GM18505 (cell line): ENCODE data around the gene KLKB1.
A peak's percentile ranks its signal among the peaks of the same experiment; 100 is the strongest.

Source experiments
- ATAC-seq: cut with Tn5 transposase; IDR thresholded peaks from one replicate; pipeline ENCODE4 v1.9.1; 2021; ENCODE audit not compliant: unreplicated experiment
- POLR2A ChIP-seq: IDR thresholded peaks from 4 replicates; pipeline ENCODE4 v1.6.1; 2011; ENCODE audit warnings: borderline replicate concordance; ENCODE audit not compliant: insufficient read depth, insufficient read length; ENCODE audit errors: extremely low read depth

Gene KLKB1

GRCh38 chr4:186227221-186227620 is at the start of gene KLKB1:
TSS of gene KLKB1 (plus strand) at chr4:186227507. CDS start at chr4:186228196, 689 bp downstream.
- TF ChIP-seq POLR2A: no peak
- ATAC-seq: no peak

- no peak for ATAC-seq
- no peak for TF ChIP-seq POLR2A
These were observed 39.2 kb upstream of the KLKB1 start for GRCh38 chr4:186188107-186188506.

DNA sequence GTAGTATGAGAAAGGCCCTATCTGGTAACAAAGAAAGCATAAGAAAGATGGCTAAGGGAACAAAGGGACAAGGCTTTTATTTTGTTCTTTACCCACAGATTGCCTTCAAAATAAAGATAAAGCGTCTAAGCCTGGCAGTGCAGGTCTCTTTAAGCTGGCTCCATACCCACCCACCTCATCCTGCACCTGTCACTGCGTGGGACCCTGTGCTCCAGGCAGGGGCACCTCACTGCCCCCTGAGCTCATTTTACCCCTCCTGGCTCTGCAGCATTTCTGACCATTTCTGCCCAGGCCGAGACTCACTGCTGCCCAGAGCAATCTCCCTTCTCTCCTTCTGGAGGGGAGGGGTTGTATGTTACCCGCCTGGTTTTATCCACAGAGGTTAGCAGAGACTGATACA is 37.7 kb upstream of the KLKB1 start:
- no peak for ATAC-seq
- no peak for TF ChIP-seq POLR2A

DNA sequence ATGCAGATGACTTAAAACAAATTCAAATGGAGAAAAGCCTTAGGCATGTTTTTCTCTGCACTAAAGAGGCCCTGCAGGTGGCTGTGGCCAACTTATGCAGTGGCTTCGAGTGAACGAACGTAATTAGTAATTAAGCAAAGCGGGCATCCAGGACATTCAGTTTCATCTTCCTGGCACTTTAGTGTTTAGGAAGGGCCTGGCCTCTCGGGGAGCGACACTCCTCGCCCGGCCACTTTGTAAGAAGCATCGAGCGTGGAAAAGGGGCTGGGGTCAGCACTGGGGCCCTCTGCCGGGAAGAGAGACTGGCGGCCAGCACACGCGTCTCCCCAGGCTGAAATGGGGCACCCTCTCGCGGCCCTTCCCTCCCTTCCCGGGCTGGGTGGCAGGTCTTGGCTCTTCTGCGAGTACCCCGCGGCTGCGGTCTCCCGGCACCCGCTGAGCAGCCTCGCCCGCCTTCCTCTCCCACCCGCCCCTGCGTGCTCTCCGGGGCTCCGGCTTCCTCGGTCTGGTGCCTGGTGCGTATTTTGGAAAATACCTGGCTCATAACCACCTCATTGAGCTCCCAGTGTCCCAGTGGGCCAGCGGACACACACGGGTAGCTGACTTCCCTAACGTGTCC is 36.6 kb upstream of the KLKB1 start:
- TF ChIP-seq POLR2A: no peak
- ATAC-seq: peak; percentile 31

GRCh38 chr4:186191200-186192065 is 35.9 kb upstream of the KLKB1 start, which contains the start of gene CYP4V2:
TSS of gene CYP4V2 (plus strand) at chr4:186191567. CDS start at chr4:186191824, 257 bp downstream.
- ATAC-seq: peak; percentile 91
- TF ChIP-seq POLR2A: peak; percentile 81

DNA sequence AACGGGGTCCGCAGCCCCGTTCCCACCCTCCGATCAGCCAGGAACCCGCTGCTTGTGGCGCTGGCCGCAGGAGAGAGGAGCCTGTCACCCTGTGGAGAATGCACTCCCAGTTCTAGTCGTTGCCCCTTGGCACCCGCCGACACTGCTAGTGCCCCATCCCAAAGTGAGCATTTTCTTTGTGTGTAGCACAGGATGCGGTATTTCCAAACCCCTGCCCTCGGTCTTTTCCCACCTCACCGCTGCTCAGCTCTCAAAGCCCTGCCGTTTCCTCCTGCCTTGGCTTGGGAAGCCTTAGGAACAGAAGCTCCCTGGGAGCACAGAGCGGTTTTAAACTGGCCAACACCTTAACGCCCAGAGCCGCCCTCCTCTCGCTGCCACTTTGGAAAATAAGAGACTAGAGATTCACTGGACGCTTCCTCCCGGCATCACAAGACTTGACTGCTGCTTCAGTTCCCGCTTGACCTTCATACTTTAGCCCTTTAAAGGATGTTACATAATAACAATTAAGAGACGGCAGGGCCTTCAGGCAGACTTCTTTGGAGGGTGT is 35.2 kb upstream of the KLKB1 start:
- no peak for ATAC-seq
- no peak for TF ChIP-seq POLR2A

DNA sequence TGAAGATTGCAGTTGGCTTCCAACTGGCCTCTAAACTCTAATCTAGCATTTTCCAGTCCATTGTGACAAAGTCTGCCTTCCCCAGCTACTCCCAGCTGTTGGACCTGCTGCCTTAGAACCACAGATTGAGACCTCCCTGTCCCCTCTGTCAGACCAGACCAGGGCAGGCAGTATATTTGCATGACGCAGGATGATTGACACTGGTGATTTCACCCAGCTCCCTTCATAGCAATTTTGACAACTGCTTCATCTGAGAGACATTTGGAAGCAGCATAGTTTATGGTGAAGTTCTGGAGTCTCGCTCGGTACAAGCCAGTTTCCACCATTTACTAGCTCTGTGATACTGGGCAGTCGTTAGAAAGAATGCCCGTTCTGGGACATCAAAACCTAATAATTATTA is 33.5 kb upstream of the KLKB1 start:
- no peak for TF ChIP-seq POLR2A

DNA sequence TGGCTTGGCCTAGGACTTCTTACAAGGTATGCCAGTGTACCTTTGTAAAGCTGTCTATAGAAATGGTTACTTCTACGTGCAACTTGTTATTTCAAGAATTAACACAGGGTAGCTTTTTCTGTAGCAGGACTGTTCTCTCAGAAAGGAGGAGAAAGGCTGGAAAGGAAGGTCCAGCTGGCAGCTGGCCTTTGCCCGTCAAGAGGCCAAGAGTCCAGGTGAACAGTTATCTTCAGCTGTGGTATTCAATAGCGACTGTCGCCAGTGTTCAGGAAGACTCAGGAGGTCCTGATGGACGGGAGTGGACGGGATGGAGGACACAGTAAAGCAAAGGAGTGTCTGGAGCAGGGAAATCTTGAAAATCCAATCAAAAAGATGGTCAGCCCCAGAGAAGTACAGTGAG is 31.2 kb upstream of the KLKB1 start:
- no peak for ATAC-seq
- TF ChIP-seq POLR2A: no peak

More for the DNA sequence above, 33.5 kb upstream of the KLKB1 start:
- ATAC-seq: no peak

GRCh38 chr4:186200516-186200915 is 26.8 kb upstream of the KLKB1 start:
- no peak for ATAC-seq

GRCh38 chr4:186201010-186201409 is 26.3 kb upstream of the KLKB1 start:
- TF ChIP-seq POLR2A: no peak
- no peak for ATAC-seq

More at GRCh38 chr4:186200516-186200915, 26.8 kb upstream of the KLKB1 start:
- no peak for TF ChIP-seq POLR2A

GRCh38 chr4:186201535-186202230 is 25.6 kb upstream of the KLKB1 start:
- TF ChIP-seq POLR2A: no peak
- ATAC-seq: peak; percentile 98

DNA sequence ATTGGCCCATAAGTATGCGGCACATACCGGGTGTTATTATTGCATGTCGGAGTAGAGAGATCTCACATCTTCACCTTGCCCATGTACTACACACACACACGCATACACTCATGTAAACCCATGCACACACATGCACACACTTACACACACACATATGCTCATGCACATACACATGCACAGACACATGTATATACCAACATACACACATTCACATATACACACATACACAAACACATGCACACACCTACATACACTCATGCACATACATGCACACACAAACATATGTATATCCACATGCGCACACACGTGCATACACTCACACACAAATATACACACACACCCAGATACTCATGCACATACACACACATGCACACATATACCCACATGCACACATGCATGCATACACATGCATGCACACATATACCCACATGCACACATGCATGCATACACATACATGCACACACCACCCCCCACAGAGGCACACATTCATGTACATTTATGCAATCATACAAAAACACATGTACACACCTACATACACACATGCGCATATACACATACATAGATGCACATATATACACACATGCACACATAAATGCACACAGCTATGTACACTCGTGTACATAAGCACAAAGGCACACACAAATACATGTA is 24.7 kb upstream of the KLKB1 start:
- TF ChIP-seq POLR2A: no peak
- ATAC-seq: no peak

- no peak for TF ChIP-seq POLR2A
- ATAC-seq: no peak
These were observed 23.9 kb upstream of the KLKB1 start for GRCh38 chr4:186203406-186203805.
